GM12891 (cell line): ENCODE results near the gene COQ7.

Experiments used
- PAX5 ChIP-seq: IDR thresholded peaks from 2 replicates; pipeline ENCODE4 v1.6.1; 2011; ENCODE audit warnings: low read length, moderate library complexity, mild to moderate bottlenecking; ENCODE audit not compliant: insufficient read depth, severe bottlenecking
- POLR2A ChIP-seq: IDR thresholded peaks from 2 replicates; pipeline ENCODE4 v1.6.1; 2011; ENCODE audit warnings: low read depth, low read length, control low read depth
- POLR2AphosphoS5 ChIP-seq: IDR thresholded peaks from 2 replicates; pipeline ENCODE4 v1.6.1; 2011; ENCODE audit warnings: low read depth, low read length, control low read depth
- SPI1 ChIP-seq: IDR thresholded peaks from 2 replicates; pipeline ENCODE4 v1.6.1; 2011; ENCODE audit warnings: low read depth, low read length, control low read depth
- TAF1 ChIP-seq: IDR thresholded peaks from 2 replicates; pipeline ENCODE4 v1.6.1; 2011; ENCODE audit warnings: low read depth, low read length, control low read depth

- TF ChIP-seq POLR2AphosphoS5 (no peak), POLR2A (no peak), PAX5 (no peak), TAF1 (no peak), SPI1 (no peak)
Measured at GRCh38 chr16:19040400-19040799, 27.0 kb upstream of the COQ7 start.
